GM12891 (cell line): ENCODE results near the gene FRMD6.

Source experiments
- PAX5 ChIP-seq: IDR thresholded peaks from 2 replicates; pipeline ENCODE4 v1.6.1; 2011; ENCODE audit warnings: low read length, moderate library complexity, mild to moderate bottlenecking; ENCODE audit not compliant: insufficient read depth, severe bottlenecking
- POLR2A ChIP-seq: IDR thresholded peaks from 2 replicates; pipeline ENCODE4 v1.6.1; 2011; ENCODE audit warnings: low read depth, low read length, control low read depth
- POLR2AphosphoS5 ChIP-seq: IDR thresholded peaks from 2 replicates; pipeline ENCODE4 v1.6.1; 2011; ENCODE audit warnings: low read depth, low read length, control low read depth
- POU2F2 ChIP-seq: IDR thresholded peaks from 2 replicates; pipeline ENCODE4 v1.6.1; 2011; ENCODE audit warnings: low read depth, mild to moderate bottlenecking, control low read depth, low read length, moderate library complexity
- SPI1 ChIP-seq: IDR thresholded peaks from 2 replicates; pipeline ENCODE4 v1.6.1; 2011; ENCODE audit warnings: low read depth, low read length, control low read depth
- TAF1 ChIP-seq: IDR thresholded peaks from 2 replicates; pipeline ENCODE4 v1.6.1; 2011; ENCODE audit warnings: low read depth, low read length, control low read depth

DNA sequence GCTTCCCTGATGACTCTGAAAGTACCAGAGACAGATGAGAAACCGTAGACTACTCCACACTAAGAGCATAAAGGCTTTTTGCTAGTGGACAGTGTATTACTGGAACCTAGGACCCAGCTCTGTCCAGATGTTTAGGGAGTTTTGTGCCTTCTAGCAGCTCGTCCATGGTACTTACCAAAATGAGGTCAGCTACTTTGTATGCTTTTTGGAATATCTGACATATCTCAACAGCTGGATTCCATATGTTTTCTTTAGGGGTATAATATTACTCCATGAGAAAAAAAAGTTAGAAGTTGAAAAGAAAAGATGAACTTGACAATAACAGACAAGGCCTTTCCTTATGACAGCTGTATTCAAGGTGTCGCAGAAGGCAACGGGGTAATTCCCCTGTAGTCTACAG, 32.1 kb upstream of the FRMD6 start:
- TF ChIP-seq TAF1 (no peak), POLR2A (no peak), POLR2AphosphoS5 (no peak), SPI1 (no peak), PAX5 (no peak), POU2F2 (no peak)
